HTERT RPE-1 (cell line): Measurements from ENCODE around the gene OR52E1.
"Not testable (repeated sequence)": the region's sequence is repeated elsewhere in the genome, so short reads cannot be mapped to it uniquely, and the experiment has no call there.

Source experiments
- in situ Hi-C: fragments of 300-500 bp; cut with MboI; formaldehyde crosslinking; loops from 4 replicates; pipeline ENCODE4 v1.14.3; 2020; ENCODE audit warnings: low sequenced_read_pairs

The OR52E1 gene

GRCh38 chr11:5069272-5069671 lies at the start of gene OR52E1:
Gene OR52E1 (plus strand): TSS chr11:5069572.
- in situ Hi-C loops, result no loop called here

GRCh38 chr11:5021996-5022395 lies 47.4 kb upstream of the OR52E1 start:
- in situ Hi-C loops, result no loop called here

GRCh38 chr11:5036669-5037068 lies 32.7 kb upstream of the OR52E1 start:
- in situ Hi-C loops, result no loop called here

- in situ Hi-C loops, result no loop called here
Observed at GRCh38 chr11:5037926-5038325, 31.4 kb upstream of the OR52E1 start.

GRCh38 chr11:5038341-5038740 lies 31.0 kb upstream of the OR52E1 start:
- in situ Hi-C loops, result no loop called here

- in situ Hi-C loops, result no loop called here
Observed at GRCh38 chr11:5040876-5041275, 28.5 kb upstream of the OR52E1 start.

- in situ Hi-C loops, result no loop called here
Observed at GRCh38 chr11:5042091-5042490, 27.3 kb upstream of the OR52E1 start.

GRCh38 chr11:5043380-5043779 lies 26.0 kb upstream of the OR52E1 start:
- in situ Hi-C loops, result no loop called here

GRCh38 chr11:5046226-5046625 lies 23.1 kb upstream of the OR52E1 start, which contains the start of gene OR52J3:
Gene OR52J3 (plus strand): TSS chr11:5046526. CDS start chr11:5046526, 0 bp downstream.
- in situ Hi-C loops, result no loop called here

GRCh38 chr11:5046754-5047330 lies 22.5 kb upstream of the OR52E1 start:
- in situ Hi-C loops, result no loop called here

GRCh38 chr11:5058679-5059078 lies 10.7 kb upstream of the OR52E1 start:
- in situ Hi-C loops, result not testable (repeated sequence)

GRCh38 chr11:5059391-5059790 lies 10.0 kb upstream of the OR52E1 start, which contains the start of gene OR52E2:
Gene OR52E2 (minus strand): TSS chr11:5059627. CDS start chr11:5059627, 0 bp downstream.
- in situ Hi-C loops, result no loop called here

GRCh38 chr11:5065027-5065426 lies 4.3 kb upstream of the OR52E1 start:
- in situ Hi-C loops, result no loop called here

- in situ Hi-C loops, result no loop called here
Observed at GRCh38 chr11:5071799-5072198, 2.4 kb downstream of the OR52E1 start.

- in situ Hi-C loops, result no loop called here
Observed at GRCh38 chr11:5081405-5081804, 12.0 kb downstream of the OR52E1 start.

GRCh38 chr11:5083602-5084001 lies 14.2 kb downstream of the OR52E1 start:
- in situ Hi-C loops, result no loop called here

GRCh38 chr11:5088556-5088955 lies 19.2 kb downstream of the OR52E1 start:
- in situ Hi-C loops, result no loop called here

- in situ Hi-C loops, result no loop called here
Observed at GRCh38 chr11:5090668-5091067, 21.3 kb downstream of the OR52E1 start.

- in situ Hi-C loops, result no loop called here
Observed at GRCh38 chr11:5092821-5093585, 23.6 kb downstream of the OR52E1 start.

- in situ Hi-C loops, result no loop called here
Observed at GRCh38 chr11:5096011-5096410, 26.6 kb downstream of the OR52E1 start.

GRCh38 chr11:5102246-5102645 lies 32.9 kb downstream of the OR52E1 start:
- in situ Hi-C loops, result no loop called here

GRCh38 chr11:5103066-5103465 lies 33.7 kb downstream of the OR52E1 start:
- in situ Hi-C loops, result no loop called here
